Vagina (tissue), 2 donors: ENCODE results near the gene FCHSD2. TPM values are rescaled to one million over a fixed set of nuclear protein-coding genes. Genes with fewer than 3 reads are reported as not detected.

ENCODE experiments used
- DNase-seq, 2 donors: peaks; one replicate each; pipeline ENCODE4 v3.0.0-alpha.2; 2017; ENCODE audit errors: extremely low spot score in 2 of 2
- H3K27ac ChIP-seq: fragments of 200-600 bp; sonication (generic); one replicate; pipeline ENCODE4 v1.5.1; 2019
- H3K27me3 ChIP-seq: fragments of 200-600 bp; sonication (generic); one replicate; pipeline ENCODE4 v1.5.1; 2019
- H3K36me3 ChIP-seq, 2 donors: fragments of 200-600 bp; sonication (generic); one replicate each; pipeline ENCODE4 v1.5.1; 2017 to 2019
- H3K4me1 ChIP-seq: fragments of 200-600 bp; sonication (generic); one replicate; pipeline ENCODE4 v1.5.1; 2019
- H3K4me3 ChIP-seq, 2 donors: fragments of 200-600 bp; sonication (generic); 1 replicate in 1 of 2; 2 replicates in 1 of 2; pipeline ENCODE4 v1.5.1; 2016 to 2019
- H3K9me3 ChIP-seq: fragments of 200-600 bp; sonication (generic); one replicate; pipeline ENCODE4 v1.5.1; 2019
- POLR2A ChIP-seq, 2 donors: fragments of 450-650 bp; IDR thresholded peaks; one replicate each; pipeline ENCODE4 v1.6.1; 2017; ENCODE audit warnings: antibody characterized with exemption in 2 of 2, mild to moderate bottlenecking in 2 of 2, moderate library complexity in 2 of 2
- POLR2AphosphoS5 ChIP-seq, 2 donors: sonication (generic); formaldehyde crosslinking; IDR thresholded peaks; one replicate each; pipeline ENCODE4 v1.9.0; 2017; ENCODE audit warnings: antibody characterized with exemption in 2 of 2, mild to moderate bottlenecking in 2 of 2, low read depth in 1 of 2; ENCODE audit not compliant: insufficient read depth in 1 of 2
- intact Hi-C: fragments of 100-400 bp; cut with DNase I; formaldehyde crosslinking; loops from one replicate; pipeline ENCODE4 v1.15.1; 2023
- total RNA-seq: library from RNA; depleted of rRNA; stranded (reverse); fragments of >200 nt; gene quantifications from one replicate; pipeline ENCODE4 v1.2.3, GENCODE V29; 2016
- TF ChIP-seq, protein P1 (sequence below), 3 experiments: fragments of 450-650 bp in 2 of 3; fragments of 200-600 bp in 1 of 3; sonication (generic) in 1 of 3; IDR thresholded peaks; one replicate each; pipeline ENCODE4 v1.5.1; 2017 to 2019; ENCODE audit warnings: antibody characterized with exemption in 3 of 3, mild to moderate bottlenecking in 2 of 3, moderate library complexity in 2 of 3

The FCHSD2 gene
- total RNA-seq, 1 donor from 2014 or later, result 15.7 TPM

- no peak for DNase-seq
- Histone ChIP-seq H3K27ac (peak overlapping the region; percentile 61), H3K4me1 (peaks cover 20% of the 10 kb centered on the region), H3K4me3 (peak overlapping the region; percentile 46 to 57), H3K9me3 (no peaks in the 10 kb centered on the region), H3K27me3 (no peaks in the 10 kb centered on the region), H3K36me3 (peaks cover 0 to 22% of the 10 kb centered on the region in 2 donors)
- TF ChIP-seq, protein P1, sequence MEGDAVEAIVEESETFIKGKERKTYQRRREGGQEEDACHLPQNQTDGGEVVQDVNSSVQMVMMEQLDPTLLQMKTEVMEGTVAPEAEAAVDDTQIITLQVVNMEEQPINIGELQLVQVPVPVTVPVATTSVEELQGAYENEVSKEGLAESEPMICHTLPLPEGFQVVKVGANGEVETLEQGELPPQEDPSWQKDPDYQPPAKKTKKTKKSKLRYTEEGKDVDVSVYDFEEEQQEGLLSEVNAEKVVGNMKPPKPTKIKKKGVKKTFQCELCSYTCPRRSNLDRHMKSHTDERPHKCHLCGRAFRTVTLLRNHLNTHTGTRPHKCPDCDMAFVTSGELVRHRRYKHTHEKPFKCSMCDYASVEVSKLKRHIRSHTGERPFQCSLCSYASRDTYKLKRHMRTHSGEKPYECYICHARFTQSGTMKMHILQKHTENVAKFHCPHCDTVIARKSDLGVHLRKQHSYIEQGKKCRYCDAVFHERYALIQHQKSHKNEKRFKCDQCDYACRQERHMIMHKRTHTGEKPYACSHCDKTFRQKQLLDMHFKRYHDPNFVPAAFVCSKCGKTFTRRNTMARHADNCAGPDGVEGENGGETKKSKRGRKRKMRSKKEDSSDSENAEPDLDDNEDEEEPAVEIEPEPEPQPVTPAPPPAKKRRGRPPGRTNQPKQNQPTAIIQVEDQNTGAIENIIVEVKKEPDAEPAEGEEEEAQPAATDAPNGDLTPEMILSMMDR (IDR thresholded peaks at IDR 0.05), result no peak
- TF ChIP-seq POLR2A (IDR thresholded peaks at IDR 0.05), result no peak
- TF ChIP-seq POLR2AphosphoS5 (IDR thresholded peaks at IDR 0.05; ENCODE audit: insufficient read depth in 1 of 2, low read depth in 1 of 2), result no peak
- intact Hi-C loops, result no loop called here
Observed at GRCh38 chr11:72821221-72821919, 320.7 kb downstream of the FCHSD2 start.

- Histone ChIP-seq H3K27me3 (no peaks in the 10 kb centered on the region), H3K4me3 (no peak overlapping the region), H3K9me3 (no peaks in the 10 kb centered on the region), H3K27ac (peak overlapping the region; percentile 61), H3K4me1 (peaks cover 28% of the 10 kb centered on the region), H3K36me3 (peaks cover 0 to 22% of the 10 kb centered on the region in 2 donors)
- intact Hi-C loops, result no loop called here
- TF ChIP-seq, protein P1 (IDR thresholded peaks at IDR 0.05), result no peak
- DNase-seq, result no peak
Observed at GRCh38 chr11:72820439-72821139, 321.5 kb downstream of the FCHSD2 start.

GRCh38 chr11:72818971-72819370 is 323.1 kb downstream of the FCHSD2 start:
- intact Hi-C loops, result no loop called here
- TF ChIP-seq POLR2AphosphoS5 (IDR thresholded peaks at IDR 0.05; ENCODE audit: insufficient read depth in 1 of 2, low read depth in 1 of 2) (no peak), POLR2A (IDR thresholded peaks at IDR 0.05) (no peak)
- TF ChIP-seq, protein P1 (IDR thresholded peaks at IDR 0.05), result no peak

DNA sequence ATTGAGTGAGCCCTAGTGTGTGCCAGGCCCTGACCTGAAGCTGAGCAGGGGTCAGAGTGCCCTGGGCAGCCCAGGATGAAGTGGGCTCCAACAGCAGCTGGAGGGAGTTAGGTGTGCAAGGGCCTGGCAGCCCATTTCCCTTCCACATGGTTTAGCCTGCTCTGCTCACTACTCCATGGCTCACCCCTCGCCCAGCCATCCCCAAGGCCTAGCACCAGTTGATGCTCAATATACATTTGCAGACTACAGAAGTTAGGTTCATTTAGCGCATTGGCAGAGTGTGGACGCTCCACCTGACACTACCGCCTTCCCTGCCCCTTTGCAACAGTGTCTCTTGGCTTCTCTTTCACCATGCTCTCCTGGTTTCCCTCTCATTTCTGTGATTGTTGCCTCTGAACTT is 324.2 kb downstream of the FCHSD2 start:
- Histone ChIP-seq H3K4me3 (no peak overlapping the region), H3K27me3 (no peaks in the 10 kb centered on the region), H3K27ac (no peak overlapping the region), H3K9me3 (no peaks in the 10 kb centered on the region), H3K36me3 (peaks cover 0 to 22% of the 10 kb centered on the region in 2 donors), H3K4me1 (peaks cover 41% of the 10 kb centered on the region)
- intact Hi-C loops, result no loop called here
- DNase-seq, result no peak
- TF ChIP-seq POLR2AphosphoS5 (IDR thresholded peaks at IDR 0.05; ENCODE audit: insufficient read depth in 1 of 2, low read depth in 1 of 2), result no peak
- TF ChIP-seq, protein P1 (IDR thresholded peaks at IDR 0.05), result no peak
- no peak for TF ChIP-seq POLR2A (IDR thresholded peaks at IDR 0.05)

More at GRCh38 chr11:72818971-72819370, 323.1 kb downstream of the FCHSD2 start:
- Histone ChIP-seq H3K4me3 (no peak overlapping the region), H3K9me3 (no peaks in the 10 kb centered on the region), H3K27me3 (no peaks in the 10 kb centered on the region), H3K4me1 (peaks cover 37% of the 10 kb centered on the region), H3K36me3 (peaks cover 0 to 22% of the 10 kb centered on the region in 2 donors), H3K27ac (no peak overlapping the region)
- no peak for DNase-seq
